GM04504 (cell line): ENCODE results near the gene SAP30L.

ENCODE experiments used
- DNase-seq: peaks from one replicate; pipeline ENCODE4 v3.0.0-alpha.2; 2012; ENCODE audit warnings: low read depth

SAP30L gene

GRCh38 chr5:154481584-154482381 is 36.0 kb downstream of the SAP30L start:
- DNase-seq, result no peak

DNA sequence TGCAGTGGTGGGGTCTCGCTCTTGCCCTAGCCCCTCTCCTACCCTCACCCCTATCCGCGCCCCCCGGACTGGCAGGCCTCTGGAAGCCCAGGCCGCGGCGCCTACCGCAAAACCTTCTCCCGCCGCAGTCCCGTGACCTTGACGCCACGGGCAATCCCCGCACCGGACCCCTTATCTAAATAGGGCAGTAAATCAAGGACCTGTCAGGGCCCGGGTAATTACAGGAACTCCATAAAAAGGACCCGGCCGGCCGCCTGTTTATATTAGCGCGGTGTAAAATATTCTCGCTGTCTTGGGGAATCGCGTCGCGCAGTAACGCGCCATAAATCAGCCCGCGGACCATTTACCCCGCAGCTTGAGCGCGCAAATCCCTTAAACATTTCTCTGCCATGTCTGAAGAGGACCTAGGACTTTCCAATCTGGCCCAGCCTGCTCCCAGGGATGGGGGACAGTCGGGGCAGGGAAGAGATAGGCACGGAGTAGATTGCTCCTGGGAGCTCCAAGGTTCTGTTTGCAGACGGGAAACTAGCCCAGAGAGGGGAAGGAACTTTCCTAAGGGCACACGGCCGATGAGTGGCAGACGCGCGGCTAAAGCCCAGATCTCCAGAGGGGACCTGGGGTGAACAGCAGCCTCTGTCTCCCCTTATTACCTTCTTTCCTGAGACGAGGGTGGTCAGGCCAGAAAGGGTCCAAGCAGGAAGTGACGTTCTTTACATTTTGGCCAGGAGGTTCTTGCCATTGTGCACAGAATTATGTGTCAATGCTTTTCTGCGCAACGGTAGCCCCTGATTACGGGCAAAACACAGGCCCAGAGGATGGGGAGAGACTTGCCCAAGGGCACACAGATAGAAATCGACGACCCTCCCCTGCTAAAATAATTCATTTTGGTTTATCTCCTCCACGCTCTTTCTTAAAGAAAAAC is 37.0 kb downstream of the SAP30L start:
- no peak for DNase-seq

DNA sequence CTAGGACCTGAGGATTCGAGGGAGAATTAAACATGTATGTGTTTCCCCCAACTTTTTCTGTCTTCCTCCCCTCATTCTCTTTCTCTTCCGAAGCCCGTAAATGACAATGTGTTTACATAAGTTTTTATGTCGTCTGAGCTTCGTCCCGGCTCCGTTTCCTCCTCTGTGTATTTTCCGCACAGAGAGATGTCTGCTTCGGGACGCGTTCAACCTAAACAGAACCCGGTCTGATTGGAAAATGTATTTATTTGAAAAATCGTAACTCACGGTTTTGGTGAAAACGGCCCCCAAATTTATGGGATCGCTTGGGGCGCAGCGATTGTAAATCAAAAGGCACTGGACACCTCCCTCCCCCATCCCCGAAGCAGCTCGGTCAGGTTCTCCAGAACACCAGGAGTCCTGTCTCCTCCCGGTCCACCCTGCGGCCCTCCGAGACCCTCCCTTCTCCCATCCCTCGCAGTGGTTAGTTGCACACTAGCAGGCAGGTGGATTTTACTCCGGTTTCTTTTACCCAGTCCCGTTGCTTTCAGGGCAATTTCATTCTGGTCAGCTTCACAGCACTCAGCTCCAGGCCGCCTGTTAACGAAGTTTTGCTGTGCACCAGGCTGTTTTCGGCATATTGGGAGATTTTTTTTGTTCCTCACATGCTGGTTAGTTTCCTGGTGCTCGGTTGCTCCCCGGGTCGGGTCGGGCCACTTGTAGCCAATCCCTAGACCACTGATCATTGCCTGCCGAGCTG is 38.0 kb downstream of the SAP30L start:
- no peak for DNase-seq

- DNase-seq, result no peak
Observed at GRCh38 chr5:154484393-154485095, 38.7 kb downstream of the SAP30L start.

DNA sequence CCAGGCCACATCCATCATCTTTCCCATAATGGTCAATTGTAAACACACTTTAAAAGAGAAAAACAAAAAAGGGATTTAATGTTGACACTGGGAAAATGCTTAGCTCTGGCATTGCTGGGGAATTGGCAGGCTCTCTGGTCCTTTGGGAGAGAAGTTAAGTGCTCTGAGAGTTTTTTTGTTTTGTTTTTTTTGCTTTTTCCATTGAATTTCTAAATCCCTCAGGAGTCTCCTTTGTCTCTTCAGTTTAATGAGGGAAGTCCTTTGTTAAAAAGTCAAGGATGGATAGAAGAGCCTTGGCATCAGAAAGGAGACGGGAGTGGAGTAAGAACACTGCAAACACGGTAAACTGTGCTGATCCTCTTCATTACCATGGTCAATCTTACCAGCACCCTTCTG is 39.3 kb downstream of the SAP30L start:
- DNase-seq, result no peak

DNA sequence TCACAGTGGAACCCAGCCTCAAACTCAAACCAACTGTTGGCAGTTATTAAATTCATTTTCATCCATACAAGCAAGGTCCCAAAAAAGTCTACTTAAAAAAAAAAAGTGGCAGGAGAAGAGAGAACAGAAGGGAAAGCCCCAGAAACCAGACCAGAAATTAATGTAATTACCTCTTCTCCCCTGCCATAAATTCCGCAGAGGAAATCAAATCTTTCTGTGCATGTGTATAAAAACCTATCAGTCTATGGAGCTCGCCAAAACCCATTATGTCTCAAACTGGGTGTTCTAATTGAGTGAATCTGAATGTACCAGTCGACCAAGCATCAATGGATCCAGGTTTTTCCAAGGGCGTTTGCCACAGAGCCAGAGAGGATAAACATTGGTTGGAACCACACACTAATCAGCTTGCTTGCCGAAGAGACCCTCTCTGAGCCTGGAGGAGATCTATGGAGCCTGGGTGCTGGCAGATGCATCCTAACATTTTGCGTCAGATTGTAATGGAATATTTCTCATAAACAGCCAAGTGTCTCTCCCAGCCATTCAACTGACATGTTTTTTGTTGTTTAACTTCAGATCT is 40.1 kb downstream of the SAP30L start:
- no peak for DNase-seq

- no peak for DNase-seq
Observed at GRCh38 chr5:154486427-154486866, 40.6 kb downstream of the SAP30L start.

- no peak for DNase-seq
Observed at GRCh38 chr5:154487541-154487940, 41.7 kb downstream of the SAP30L start.

GRCh38 chr5:154491941-154492340 is 46.1 kb downstream of the SAP30L start:
- DNase-seq, result no peak

DNA sequence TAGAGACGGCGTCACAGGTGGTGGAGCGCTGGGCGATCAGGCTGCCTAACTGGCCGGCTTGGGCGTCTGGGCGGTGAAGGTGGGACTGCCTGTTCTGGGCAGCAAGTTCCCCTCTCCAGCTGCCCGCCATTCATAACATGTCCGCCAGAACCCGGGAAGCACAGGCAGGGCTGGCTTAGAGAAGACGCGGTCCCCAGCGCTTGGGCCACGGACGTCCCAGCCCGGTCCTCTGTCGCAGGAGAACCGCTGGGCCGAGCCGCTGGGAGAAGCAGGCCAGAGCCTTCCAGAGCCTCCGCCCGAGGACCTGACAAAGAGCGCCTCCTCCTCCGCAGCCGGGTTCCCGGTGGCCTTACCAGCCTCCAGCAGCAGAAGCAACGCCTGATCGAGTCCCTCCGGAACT is 47.5 kb downstream of the SAP30L start:
- DNase-seq, result no peak

GRCh38 chr5:154494036-154494435 is 48.2 kb downstream of the SAP30L start:
- no peak for DNase-seq

DNA sequence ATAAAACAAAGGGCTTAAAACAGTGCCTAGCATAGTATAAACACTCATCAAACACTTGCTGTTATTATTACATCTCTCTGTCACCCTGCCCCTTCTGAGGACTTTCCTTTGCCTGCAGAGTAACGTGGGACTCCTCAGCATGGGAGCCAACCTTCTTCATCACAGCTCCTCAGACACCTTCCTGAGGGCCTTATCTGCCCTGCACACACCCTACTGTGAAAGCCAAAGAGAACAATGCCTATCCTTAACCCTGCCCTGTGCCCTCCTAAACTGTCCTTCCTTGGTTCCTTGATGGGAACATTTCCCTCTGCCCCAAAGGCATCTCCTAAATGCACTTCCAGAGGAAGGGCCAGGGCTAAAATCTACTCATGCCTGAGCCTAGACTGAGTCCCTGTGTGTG is 52.8 kb downstream of the SAP30L start:
- no peak for DNase-seq

DNA sequence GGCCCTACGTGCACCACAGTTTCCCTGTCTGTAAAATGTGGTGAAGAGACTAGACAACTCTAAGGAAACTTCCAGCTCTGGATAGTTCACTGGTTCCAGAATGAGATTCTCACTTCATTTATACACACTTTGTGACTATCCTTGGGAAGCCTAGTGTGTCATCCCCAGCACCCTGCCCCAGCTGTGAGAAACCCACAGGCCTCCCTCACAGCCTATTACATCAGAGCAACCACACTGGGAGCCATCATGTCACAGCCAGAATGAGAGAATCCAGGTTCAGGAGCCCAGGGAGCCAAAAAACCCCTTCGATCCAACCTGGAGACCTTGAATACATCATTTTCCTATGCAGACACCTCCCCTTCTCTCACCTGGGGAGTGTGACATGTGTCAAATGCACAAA is 53.2 kb downstream of the SAP30L start:
- no peak for DNase-seq

DNA sequence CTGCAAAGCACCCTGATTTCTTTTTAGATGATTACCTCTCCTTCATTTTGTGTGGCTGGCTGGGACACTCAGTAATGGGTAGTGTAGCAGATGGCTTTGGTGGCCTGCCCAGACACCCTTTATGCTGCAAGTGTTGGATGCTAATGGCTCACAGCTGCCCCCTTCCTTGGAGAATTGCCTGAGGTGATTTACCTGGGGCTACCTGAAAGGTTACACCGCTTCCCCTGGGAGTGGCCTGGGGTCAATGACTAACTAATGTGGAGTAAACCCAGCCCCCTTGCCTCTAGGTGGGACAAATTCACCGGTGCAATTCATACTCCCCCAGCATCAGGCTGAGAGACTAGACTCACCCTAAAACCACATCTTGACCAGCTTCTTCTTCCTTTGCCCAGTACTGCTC is 55.8 kb downstream of the SAP30L start:
- DNase-seq, result no peak

DNA sequence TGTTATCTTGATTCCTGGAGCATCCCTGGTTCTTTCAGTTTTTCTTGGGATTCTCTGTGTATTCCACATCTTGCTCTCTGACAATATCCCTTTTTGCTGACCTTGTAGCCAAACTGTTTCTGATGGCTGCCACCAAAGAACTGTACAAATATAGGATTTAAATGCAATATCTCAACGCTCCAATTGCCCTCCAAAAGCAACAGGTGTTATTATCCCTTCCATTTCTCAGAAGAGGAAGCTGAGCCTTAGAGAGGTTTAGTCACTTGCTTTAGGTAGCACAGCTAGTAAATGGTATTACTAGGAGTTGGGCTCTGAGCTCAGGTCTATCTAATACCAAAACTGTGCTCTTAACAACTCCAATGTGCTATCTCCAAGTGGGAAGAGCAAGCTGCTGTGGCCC is 56.4 kb downstream of the SAP30L start:
- no peak for DNase-seq

- no peak for DNase-seq
Observed at GRCh38 chr5:154503698-154504039, 57.9 kb downstream of the SAP30L start.

DNA sequence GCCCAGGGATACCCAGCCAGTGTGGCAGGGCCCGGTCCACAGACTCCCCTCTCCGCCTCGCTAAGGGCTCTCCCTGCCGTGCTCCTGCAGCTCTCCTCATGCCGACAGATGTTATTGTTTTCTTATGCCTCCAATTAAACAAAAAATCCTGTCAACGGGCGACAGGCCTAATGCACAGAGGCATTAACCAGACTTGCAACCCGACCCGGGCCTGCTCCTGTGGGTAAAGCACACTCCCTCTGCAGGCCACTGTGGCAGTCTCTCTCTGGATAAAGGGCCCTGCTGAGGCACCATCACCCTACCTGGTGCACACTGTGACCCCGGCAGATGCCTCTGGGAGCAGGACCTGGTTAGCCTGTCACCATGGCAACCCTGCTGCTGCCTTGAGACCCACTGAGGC is 59.8 kb downstream of the SAP30L start:
- DNase-seq, result no peak

DNA sequence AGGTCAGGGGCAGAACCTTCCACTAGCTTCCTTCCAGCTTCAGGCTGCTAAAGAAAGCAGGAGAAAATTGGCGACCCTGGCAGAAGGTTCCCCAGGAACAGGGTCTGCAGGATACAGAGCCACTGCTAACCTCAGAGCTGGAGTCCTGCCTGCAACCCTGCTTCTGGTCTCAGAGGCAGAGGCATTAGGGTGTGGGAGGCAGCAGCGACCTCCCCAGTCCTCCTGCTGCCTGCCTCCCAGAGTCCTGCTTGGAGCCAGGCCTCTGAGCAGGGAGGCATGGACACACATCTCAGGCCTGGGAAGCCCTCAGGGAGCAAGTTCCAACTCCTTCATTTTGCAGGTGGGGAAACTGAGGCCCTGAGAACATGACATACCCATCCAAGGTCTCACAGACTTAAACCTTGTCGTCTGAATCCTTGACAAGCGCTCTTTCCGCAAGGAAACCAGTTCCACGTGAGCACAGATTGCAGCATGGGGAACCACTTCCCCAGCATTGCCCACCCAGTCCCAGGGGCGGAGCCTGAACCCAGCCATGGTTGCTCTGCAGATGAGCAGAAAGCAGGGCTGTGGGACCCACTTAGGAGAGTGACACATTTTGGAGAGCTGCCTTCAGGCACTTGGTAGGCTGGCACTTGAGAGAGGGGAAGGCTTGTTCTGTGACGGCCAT is 60.4 kb downstream of the SAP30L start:
- no peak for DNase-seq

- DNase-seq, result no peak
Observed at GRCh38 chr5:154506716-154507080, 60.9 kb downstream of the SAP30L start.

DNA sequence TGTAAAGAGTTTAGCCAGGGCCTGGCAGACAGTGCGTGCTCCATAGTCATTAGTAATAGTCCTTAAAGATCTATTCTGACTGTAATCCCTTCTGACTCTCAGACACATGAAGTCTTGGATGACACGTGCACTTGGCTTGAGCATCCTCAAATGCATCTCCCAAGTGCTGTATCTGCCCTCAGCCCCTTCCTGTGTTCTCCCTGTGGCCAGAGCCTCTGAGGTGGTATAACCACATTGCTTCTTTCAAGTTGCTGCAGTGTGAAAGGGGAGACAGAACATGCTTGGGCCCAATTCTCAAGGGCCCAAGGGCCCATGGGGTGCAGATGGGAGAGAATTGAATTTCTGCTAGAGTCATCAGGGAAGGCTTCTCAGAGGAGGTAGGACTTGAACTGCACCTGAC is 62.3 kb downstream of the SAP30L start:
- DNase-seq, result no peak
